IMR-90 (cell line): ENCODE measurements around the gene MGAT5. TPM values are rescaled to one million over a fixed set of nuclear protein-coding genes. Genes with fewer than 3 reads are reported as not detected.

Experiments
- ATAC-seq: fragments of 200-7000 bp; cut with Tn5 transposase; 2 replicates; pipeline ENCODE4 v1.9.1; 2020; ENCODE audit warnings: low read depth, mild to moderate bottlenecking, moderate library complexity
- BruUV-seq: library from RNA; stranded (reverse); fragments of 400-500 nt; replicated peaks from 2 replicates; lab custom pipeline; 2021; lab: Mats Ljungman, UMichigan
- CTCF ChIA-PET: fragments of 300-600 bp; formaldehyde crosslinking; extraction: SDS; loops from one replicate; lab custom pipeline; 2021; ENCODE audit warnings: antibody characterized with exemption; lab: Yijun Ruan, JAX
- POLR2A ChIA-PET: fragments of 300-600 bp; sonication (Branson Sonifier 250); formaldehyde crosslinking; loops from one replicate; lab custom pipeline; 2022; ENCODE audit warnings: antibody characterized with exemption; ENCODE audit not compliant: unreplicated experiment; lab: Charles Lee
- DNase-seq: peaks from one replicate; pipeline ENCODE4 v3.0.0; 2013
- H2AFZ ChIP-seq: replicated peaks from 2 replicates; pipeline ENCODE3; 2013; ENCODE audit warnings: low read length, mild to moderate bottlenecking; ENCODE audit not compliant: poor library complexity
- H2AK5ac ChIP-seq: 2 replicates; pipeline ENCODE4 v1.6.1; 2013; ENCODE audit warnings: low read depth, low read length, inconsistent platforms
- H2AK9ac ChIP-seq: replicated peaks from 2 replicates; pipeline ENCODE3; 2013; ENCODE audit warnings: mild to moderate bottlenecking, low read depth, low read length, moderate library complexity; ENCODE audit not compliant: poor library complexity
- H2BK120ac ChIP-seq: 2 replicates; pipeline ENCODE4 v1.6.1; 2013; ENCODE audit warnings: low read depth, low read length, inconsistent platforms
- H2BK15ac ChIP-seq: 3 replicates; pipeline ENCODE4 v1.6.1; 2013; ENCODE audit warnings: low read depth, low read length, inconsistent platforms
- H2BK20ac ChIP-seq: 2 replicates; pipeline ENCODE4 v1.6.1; 2013; ENCODE audit warnings: low read depth, mild to moderate bottlenecking, inconsistent platforms, low read length, moderate library complexity
- H2BK5ac ChIP-seq: 2 replicates; pipeline ENCODE4 v1.6.1; 2013; ENCODE audit warnings: mild to moderate bottlenecking, low read depth, low read length, inconsistent platforms; ENCODE audit not compliant: poor library complexity, severe bottlenecking
- H3K14ac ChIP-seq: replicated peaks from 2 replicates; pipeline ENCODE4 v1.6.1; 2013; ENCODE audit warnings: low read depth, low read length, inconsistent platforms
- H3K18ac ChIP-seq: 2 replicates; pipeline ENCODE4 v1.6.1; 2013; ENCODE audit warnings: low read depth, low read length, control low read depth
- H3K23ac ChIP-seq: 2 replicates; pipeline ENCODE4 v1.6.1; 2013; ENCODE audit warnings: low read depth, low read length, inconsistent platforms
- H3K27ac ChIP-seq: 2 replicates; pipeline ENCODE4 v1.5.1; 2013; ENCODE audit warnings: mild to moderate bottlenecking, control low read depth, low read length; ENCODE audit not compliant: insufficient read depth
- H3K27me3 ChIP-seq: 2 replicates; pipeline ENCODE4 v1.6.1; 2013; ENCODE audit warnings: low read length; ENCODE audit not compliant: control insufficient read depth, insufficient read depth
- H3K36me3 ChIP-seq: 2 replicates; pipeline ENCODE4 v1.6.1; 2013; ENCODE audit warnings: low read length, mixed read lengths; ENCODE audit not compliant: control insufficient read depth, insufficient read depth
- H3K4ac ChIP-seq: 2 replicates; pipeline ENCODE4 v1.6.1; 2013; ENCODE audit warnings: low read depth, low read length, inconsistent platforms
- H3K4me1 ChIP-seq: 2 replicates; pipeline ENCODE4 v1.6.1; 2013; ENCODE audit warnings: low read length, mixed read lengths; ENCODE audit not compliant: control insufficient read depth, insufficient read depth
- H3K4me2 ChIP-seq: 2 replicates; pipeline ENCODE4 v1.6.1; 2013; ENCODE audit warnings: low read depth, mild to moderate bottlenecking, control low read depth, low read length, moderate library complexity
- H3K4me3 ChIP-seq: 2 replicates; pipeline ENCODE4 v1.5.1; 2013; ENCODE audit warnings: low read depth, mild to moderate bottlenecking, control low read depth, low read length, moderate library complexity; ENCODE audit not compliant: insufficient read depth
- H3K56ac ChIP-seq: 2 replicates; pipeline ENCODE4 v1.6.1; 2013; ENCODE audit warnings: low read length, inconsistent platforms; ENCODE audit not compliant: insufficient read depth; ENCODE audit errors: extremely low read depth
- H3K79me1 ChIP-seq, 2 experiments: 2 replicates each; pipeline ENCODE4 v1.6.1; 2013; ENCODE audit warnings: low read length in 2 of 2, inconsistent platforms in 1 of 2, low read depth in 1 of 2
- H3K9ac ChIP-seq: 2 replicates; pipeline ENCODE4 v1.6.1; 2013; ENCODE audit warnings: low read depth, low read length, control low read depth
- H3K9me1 ChIP-seq: 2 replicates; pipeline ENCODE4 v1.6.1; 2013; ENCODE audit warnings: low read length, inconsistent platforms; ENCODE audit not compliant: insufficient read depth
- H3K9me3 ChIP-seq: 2 replicates; pipeline ENCODE4 v1.6.1; 2013; ENCODE audit warnings: low read length; ENCODE audit not compliant: control insufficient read depth, insufficient read depth
- H4K20me1 ChIP-seq: 2 replicates; pipeline ENCODE4 v1.6.1; 2013; ENCODE audit warnings: low read length, inconsistent platforms; ENCODE audit not compliant: insufficient read depth
- H4K5ac ChIP-seq: 2 replicates; pipeline ENCODE4 v1.6.1; 2013; ENCODE audit warnings: mild to moderate bottlenecking, low read depth, low read length, control low read depth
- H4K8ac ChIP-seq, 2 experiments: 2 replicates each; pipeline ENCODE4 v1.6.1; 2013; ENCODE audit warnings: low read depth in 2 of 2, low read length in 2 of 2, control low read depth in 1 of 2, inconsistent platforms in 1 of 2
- H4K91ac ChIP-seq: 2 replicates; pipeline ENCODE4 v1.6.1; 2013; ENCODE audit warnings: low read depth, low read length, inconsistent platforms; ENCODE audit not compliant: insufficient read depth
- BHLHE40 ChIP-seq: fragments of 150-350 bp; IDR thresholded peaks from 2 replicates; pipeline ENCODE4 v1.6.1; 2016; ENCODE audit warnings: mild to moderate bottlenecking, low read depth, low read length
- CTCF ChIP-seq: conservative IDR thresholded peaks from 2 replicates; pipeline ENCODE4 v1.5.1; 2012; ENCODE audit warnings: mild to moderate bottlenecking, low read depth, low read length, improper control_type of control experiment
- ELK1 ChIP-seq: fragments of 150-350 bp; IDR thresholded peaks from 2 replicates; pipeline ENCODE4 v1.6.1; 2016; ENCODE audit warnings: low read depth, mild to moderate bottlenecking, low read length, moderate library complexity, borderline replicate concordance
- FOS ChIP-seq: fragments of 150-350 bp; IDR thresholded peaks from 2 replicates; pipeline ENCODE4 v1.6.1; 2016; ENCODE audit warnings: low read depth, low read length
- MAZ ChIP-seq: IDR thresholded peaks from 2 replicates; pipeline ENCODE4 v1.6.1; 2012; ENCODE audit warnings: low read depth, mild to moderate bottlenecking, low read length, improper control_type of control experiment, moderate library complexity, borderline replicate concordance
- NFE2L2 ChIP-seq: fragments of 150-350 bp; IDR thresholded peaks from 2 replicates; pipeline ENCODE4 v1.6.1; 2016; ENCODE audit warnings: low read depth, mild to moderate bottlenecking, low read length
- POLR2A ChIP-seq: IDR thresholded peaks from 2 replicates; pipeline ENCODE4 v1.6.1; 2012; ENCODE audit warnings: mild to moderate bottlenecking, low read depth, low read length
- RAD21 ChIP-seq: IDR thresholded peaks from 2 replicates; pipeline ENCODE4 v1.6.1; 2012; ENCODE audit warnings: low read length, improper control_type of control experiment
- RCOR1 ChIP-seq: IDR thresholded peaks from 2 replicates; pipeline ENCODE4 v1.6.1; 2012; ENCODE audit warnings: mild to moderate bottlenecking, low read length, improper control_type of control experiment; ENCODE audit not compliant: insufficient replicate concordance
- RFX5 ChIP-seq: IDR thresholded peaks from 2 replicates; pipeline ENCODE4 v1.8.0; 2012; ENCODE audit warnings: low read depth, mild to moderate bottlenecking, low read length, moderate library complexity
- USF2 ChIP-seq: fragments of 150-350 bp; IDR thresholded peaks from 2 replicates; pipeline ENCODE4 v1.6.1; 2017; ENCODE audit warnings: mild to moderate bottlenecking, antibody characterized with exemption, low read length, low read depth
- WGBS, 2 experiments: methylation state at CpG; one replicate each; pipeline versions ENCODE4 v1.1.5 to v1.1.7; 2013; ENCODE audit warnings: missing lambda C conversion rate in 2 of 2; ENCODE audit not compliant: insufficient read length in 1 of 2; ENCODE audit errors: extremely low coverage in 2 of 2; 5-methylcytosine and 5-hydroxymethylcytosine counted together
- dilution Hi-C: fragments of 300-500 bp; cut with HindIII; formaldehyde crosslinking; loops from one replicate; pipeline ENCODE4 v1.14.3; 2018; ENCODE audit warnings: low sequenced_read_pairs; ENCODE audit not compliant: unreplicated experiment
- in situ Hi-C: fragments of 300-500 bp; cut with MboI; formaldehyde crosslinking; loops from 3 replicates; pipeline ENCODE4 v1.14.3; 2019; ENCODE audit warnings: low sequenced_read_pairs, inconsistent platforms, mixed read lengths
- intact Hi-C: fragments of 100-400 bp; cut with micrococcal nuclease; formaldehyde crosslinking; loops from 2 replicates; pipeline ENCODE4 v1.10.0; 2022
- polyA plus RNA-seq, 3 experiments: library from polyadenylated mRNA; depleted of rRNA; stranded (reverse); fragments of >200 nt; gene quantifications; 2 replicates each; pipeline ENCODE4 v1.2.3, GENCODE V29; 2012; ENCODE audit warnings: low replicate concordance in 1 of 3
- total RNA-seq: library from RNA; depleted of rRNA; stranded (reverse); fragments of >200 nt; gene quantifications from 2 replicates; pipeline ENCODE4 v1.2.3, GENCODE V29; 2012

Gene MGAT5
- total and polyA plus RNA-seq, 2 of the 4 experiments (the other 2 are of a cell fraction): 22.9 to 59.9 TPM

- peaks cover 3% of the 10 kb centered on the region; the same call in 1 of the 2 replicates for H3K36me3 ChIP-seq
- 93% methylated on average over 5 of the region's 8 CpGs; no CpG with 5 or more reads in 1 of the 2 experiments for WGBS, 2 experiments
- no peaks in the 10 kb centered on the region for H3K9me3 ChIP-seq
- H2BK15ac ChIP-seq: no peak overlapping the region
- no peak overlapping the region for H4K5ac ChIP-seq
- in situ Hi-C loops: no loop called here
- H3K23ac ChIP-seq: 0 out of 2 replicates have a peak overlapping the region, but pooled peaks have one; percentile 20
- TF ChIP-seq BHLHE40 (no peak), USF2 (no peak), NFE2L2 (no peak), FOS (no peak), RAD21 (no peak), CTCF (no peak), POLR2A (no peak), ELK1 (no peak), RCOR1 (no peak), MAZ (no peak), RFX5 (no peak)
- H2BK20ac ChIP-seq: no peak overlapping the region
- H3K4ac ChIP-seq: no peak overlapping the region
- intact Hi-C loops: no loop called here
- H4K20me1 ChIP-seq: peaks cover 23% of the 10 kb centered on the region
- POLR2A ChIA-PET: no interaction called here
- H3K56ac ChIP-seq: no peak overlapping the region
- no peak overlapping the region for H3K18ac ChIP-seq
- H4K91ac ChIP-seq: no peak overlapping the region
- no peak overlapping the region for H2BK120ac ChIP-seq
- H3K4me3 ChIP-seq: no peak overlapping the region
- no peak overlapping the region for H2AK9ac ChIP-seq
- H3K79me1 ChIP-seq: peaks cover 30 to 81% of the 10 kb centered on the region in 2 experiments
- no peak overlapping the region for H2AK5ac ChIP-seq
- H3K27me3 ChIP-seq: no peaks in the 10 kb centered on the region
- no peak overlapping the region for H2BK5ac ChIP-seq
- H3K4me1 ChIP-seq: peaks cover 5% of the 10 kb centered on the region; the same call in 1 of the 2 replicates
- CTCF ChIA-PET: no interaction called here
- no peak overlapping the region for H3K9ac ChIP-seq
- dilution Hi-C loops: no loop called here
- no TSS peak for BruUV-seq
- H3K27ac ChIP-seq: no peak overlapping the region
- no peak overlapping the region for H3K14ac ChIP-seq
- peaks cover 10% of the 10 kb centered on the region; the same call in 1 of the 2 replicates for H3K9me1 ChIP-seq
- H4K8ac ChIP-seq: no peak overlapping the region
- no peak for DNase-seq
- H2AFZ ChIP-seq: no peak overlapping the region
- no peak overlapping the region for H3K4me2 ChIP-seq
- no peak for ATAC-seq
Measured at GRCh38 chr2:134312482-134312881, 58.6 kb downstream of the MGAT5 start.
